Measurements from ENCODE around the gene XIRP2. TPM values are rescaled to one million over a fixed set of nuclear protein-coding genes. Genes with fewer than 3 reads are reported as not detected.

Gene XIRP2
- total and polyA plus RNA-seq, 3 experiments from 2014 or later: not detected

GRCh38 chr2:167289651-167290410, 401.6 kb downstream of the XIRP2 start:
- CTCF ChIA-PET: no interaction called here
- H3K36me3 Mint-ChIP-seq: no peaks in the 10 kb centered on the region
- peaks cover 6% of the 10 kb centered on the region for H3K27me3 ChIP-seq (ENCODE audit: insufficient read depth, low read length, poor library complexity, severe bottlenecking)

DNA sequence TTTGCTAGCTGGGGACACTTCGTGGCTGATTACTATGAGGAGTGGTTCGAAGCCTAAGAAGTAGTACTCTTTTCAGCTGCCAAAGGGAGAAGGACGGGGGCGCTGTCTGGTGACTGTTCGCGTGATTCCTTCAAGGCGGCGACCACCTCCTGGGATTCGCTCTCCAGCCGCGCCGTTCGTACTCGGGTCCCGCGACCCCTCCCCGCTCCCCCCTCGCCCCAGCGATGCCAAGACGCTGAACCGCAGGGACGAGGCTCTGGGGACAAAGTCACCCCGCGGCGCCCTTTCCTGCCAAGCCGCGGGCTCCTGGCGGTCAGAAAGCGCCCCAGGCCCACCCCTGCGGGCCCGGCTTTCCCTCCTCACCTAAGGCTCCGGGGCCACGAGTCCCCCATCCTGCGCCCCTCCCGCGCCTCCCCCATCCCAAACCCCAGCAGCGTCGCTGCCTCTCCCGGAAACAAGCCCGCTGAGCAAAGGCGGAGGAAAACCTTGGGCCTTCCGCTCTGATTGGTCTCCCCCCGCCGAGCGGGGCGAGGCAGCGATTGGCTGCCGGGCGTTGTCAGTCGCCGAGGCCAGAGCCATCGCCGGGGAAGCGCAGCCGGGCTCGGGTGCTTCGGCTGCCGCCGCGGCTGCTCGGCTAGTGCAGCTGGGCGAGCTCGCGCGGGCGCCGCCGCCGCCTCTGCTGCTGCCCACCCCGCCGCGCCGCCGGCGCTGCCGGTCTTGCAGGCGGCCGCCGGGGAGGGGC, 404.3 kb downstream of the XIRP2 start, which contains the start of gene B3GALT1:
B3GALT1 (plus strand) TSS at position 572 of the 742 bp plus-strand sequence.
- Histone ChIP-seq H3K36me3 (ENCODE audit: insufficient read depth, low read length) (no peaks in the 10 kb centered on the region), H3K27ac (ENCODE audit: low read depth, low read length) (no peak within 1 kb of the TSS), H3K9me3 (ENCODE audit: low read length) (no peaks in the 10 kb centered on the region), H3K4me1 (ENCODE audit: insufficient read depth, low read length) (peaks cover 8% of the 10 kb centered on the region), H3K27me3 (ENCODE audit: insufficient read depth, low read length, poor library complexity, severe bottlenecking) (peaks cover 10% of the 10 kb centered on the region), H3K4me3 (ENCODE audit: low read length) (no peak within 1 kb of the TSS)
- ChIA-PET POLR2A (no interaction called here), CTCF (no interaction called here)
- H3K27ac Mint-ChIP-seq: peak within 1 kb of the TSS in 1 of 8 donors; percentile 58
- peaks cover 7 to 52% of the 10 kb centered on the region in 2 donors for H3K27me3 Mint-ChIP-seq
- no peaks in the 10 kb centered on the region for H3K36me3 Mint-ChIP-seq
- H3K9me3 Mint-ChIP-seq: peaks cover 0 to 7% (median 2%) of the 10 kb centered on the region in 5 donors
- H3K4me1 Mint-ChIP-seq: peaks cover 14 to 21% (median 15%) of the 10 kb centered on the region in 3 donors
- peak in 3 of 5 donors; percentile 2 to 55 (median 24) for DNase-seq
- H3K4me3 Mint-ChIP-seq: peak within 1 kb of the TSS; percentile 10 to 86 (median 76)

More at GRCh38 chr2:167289651-167290410, 401.6 kb downstream of the XIRP2 start:
- peaks cover 12 to 21% (median 14%) of the 10 kb centered on the region in 3 donors for H3K4me1 Mint-ChIP-seq
- Histone ChIP-seq H3K36me3 (ENCODE audit: insufficient read depth, low read length) (no peaks in the 10 kb centered on the region), H3K9me3 (ENCODE audit: low read length) (no peaks in the 10 kb centered on the region), H3K4me3 (ENCODE audit: low read length) (no peak overlapping the region), H3K4me1 (ENCODE audit: insufficient read depth, low read length) (peaks cover 8% of the 10 kb centered on the region), H3K27ac (ENCODE audit: low read depth, low read length) (no peak overlapping the region)
- POLR2A ChIA-PET: no interaction called here
- H3K4me3 Mint-ChIP-seq: no peak overlapping the region
- no peak overlapping the region for H3K27ac Mint-ChIP-seq
- H3K27me3 Mint-ChIP-seq: peaks cover 7 to 38% of the 10 kb centered on the region in 2 donors
- DNase-seq: no peak
- peaks cover 0 to 5% (median 2%) of the 10 kb centered on the region in 5 donors for H3K9me3 Mint-ChIP-seq

- Mint-ChIP-seq H3K36me3 (no peaks in the 10 kb centered on the region), H3K27me3 (peaks cover 7 to 56% of the 10 kb centered on the region in 2 donors), H3K4me3 (peak overlapping the region in 6 of 7 donors; percentile 66 to 81 (median 78)), H3K4me1 (peaks cover 14 to 21% (median 15%) of the 10 kb centered on the region in 3 donors), H3K9me3 (peaks cover 0 to 7% (median 2%) of the 10 kb centered on the region in 5 donors), H3K27ac (peak overlapping the region in 1 of 8 donors; percentile 58)
- H3K4me1 ChIP-seq (ENCODE audit: insufficient read depth, low read length): peaks cover 8% of the 10 kb centered on the region
- no peak overlapping the region for H3K4me3 ChIP-seq (ENCODE audit: low read length)
- H3K9me3 ChIP-seq (ENCODE audit: low read length): no peaks in the 10 kb centered on the region
- POLR2A ChIA-PET: no interaction called here
- H3K27me3 ChIP-seq (ENCODE audit: insufficient read depth, low read length, poor library complexity, severe bottlenecking): peaks cover 10% of the 10 kb centered on the region
- H3K36me3 ChIP-seq (ENCODE audit: insufficient read depth, low read length): no peaks in the 10 kb centered on the region
- peak in 1 of 5 donors; percentile 2 for DNase-seq
- no peak overlapping the region for H3K27ac ChIP-seq (ENCODE audit: low read depth, low read length)
- CTCF ChIA-PET: no interaction called here
Measured at GRCh38 chr2:167293172-167293781, 405.0 kb downstream of the XIRP2 start.

- peak in 2 of 5 donors; percentile 1 to 38 for DNase-seq
- Mint-ChIP-seq H3K27me3 (peaks cover 7 to 56% of the 10 kb centered on the region in 2 donors), H3K27ac (no peak overlapping the region), H3K4me1 (peaks cover 14 to 21% (median 15%) of the 10 kb centered on the region in 3 donors), H3K36me3 (no peaks in the 10 kb centered on the region), H3K9me3 (peaks cover 0 to 7% (median 2%) of the 10 kb centered on the region in 5 donors), H3K4me3 (peak overlapping the region; percentile 13 to 86 (median 74))
- Histone ChIP-seq H3K27me3 (ENCODE audit: insufficient read depth, low read length, poor library complexity, severe bottlenecking) (peaks cover 10% of the 10 kb centered on the region), H3K4me1 (ENCODE audit: insufficient read depth, low read length) (peaks cover 8% of the 10 kb centered on the region), H3K9me3 (ENCODE audit: low read length) (no peaks in the 10 kb centered on the region), H3K27ac (ENCODE audit: low read depth, low read length) (no peak overlapping the region), H3K36me3 (ENCODE audit: insufficient read depth, low read length) (no peaks in the 10 kb centered on the region), H3K4me3 (ENCODE audit: low read length) (no peak overlapping the region)
- CTCF ChIA-PET: no interaction called here
- POLR2A ChIA-PET: no interaction called here
Measured at GRCh38 chr2:167293943-167294775, 405.9 kb downstream of the XIRP2 start.

DNA sequence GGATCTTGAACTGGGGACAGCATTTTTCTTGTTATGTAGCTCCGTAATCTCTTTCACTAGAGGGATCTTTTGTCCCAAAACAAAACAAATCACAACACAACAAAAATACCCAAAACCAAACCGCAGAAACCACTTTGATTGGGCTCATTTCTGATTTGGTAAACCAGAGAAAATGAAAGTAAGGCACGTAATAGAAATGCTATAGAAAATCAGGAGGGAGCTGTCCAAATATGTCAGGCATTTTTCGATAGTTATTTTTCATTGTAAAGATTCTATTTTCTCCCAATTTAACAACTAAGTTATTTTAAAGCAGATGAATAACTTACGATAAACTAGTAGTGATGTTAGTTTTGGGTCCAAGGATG, 406.5 kb downstream of the XIRP2 start:
- CTCF ChIA-PET: no interaction called here
- Histone ChIP-seq H3K4me3 (ENCODE audit: low read length) (no peak overlapping the region), H3K36me3 (ENCODE audit: insufficient read depth, low read length) (no peaks in the 10 kb centered on the region), H3K4me1 (ENCODE audit: insufficient read depth, low read length) (peaks cover 8% of the 10 kb centered on the region), H3K9me3 (ENCODE audit: low read length) (no peaks in the 10 kb centered on the region), H3K27me3 (ENCODE audit: insufficient read depth, low read length, poor library complexity, severe bottlenecking) (peaks cover 10% of the 10 kb centered on the region), H3K27ac (ENCODE audit: low read depth, low read length) (no peak overlapping the region)
- DNase-seq: no peak
- H3K4me1 Mint-ChIP-seq: peaks cover 14 to 21% (median 15%) of the 10 kb centered on the region in 3 donors
- no peaks in the 10 kb centered on the region for H3K36me3 Mint-ChIP-seq
- POLR2A ChIA-PET: no interaction called here
- H3K9me3 Mint-ChIP-seq: peaks cover 0 to 7% (median 2%) of the 10 kb centered on the region in 5 donors
- H3K27me3 Mint-ChIP-seq: peaks cover 7 to 54% of the 10 kb centered on the region in 2 donors
- H3K27ac Mint-ChIP-seq: no peak overlapping the region
- H3K4me3 Mint-ChIP-seq: peak overlapping the region; percentile 13 to 86 (median 74)

DNA sequence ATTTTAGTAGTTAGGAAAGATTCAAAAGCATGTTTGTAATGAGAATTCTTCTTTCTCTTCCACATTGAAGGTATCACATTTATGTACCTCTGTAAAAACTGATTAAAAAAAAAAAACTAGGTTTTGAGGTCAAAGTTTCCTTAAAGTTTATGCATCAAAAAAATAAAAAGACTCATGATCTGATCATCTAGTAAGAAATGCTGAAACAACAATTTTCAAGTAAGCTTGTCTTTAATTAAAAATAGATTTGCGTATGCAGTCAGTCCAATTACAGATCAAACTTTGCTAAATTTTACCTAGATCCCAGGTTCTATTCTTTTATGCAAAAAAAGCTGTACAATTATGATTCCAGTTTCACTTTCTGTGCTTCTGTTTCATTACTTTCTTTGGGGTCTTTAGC, 409.0 kb downstream of the XIRP2 start:
- CTCF ChIA-PET: no interaction called here
- Histone ChIP-seq H3K27me3 (ENCODE audit: insufficient read depth, low read length, poor library complexity, severe bottlenecking) (peaks cover 10% of the 10 kb centered on the region), H3K4me1 (ENCODE audit: insufficient read depth, low read length) (peaks cover 8% of the 10 kb centered on the region), H3K36me3 (ENCODE audit: insufficient read depth, low read length) (no peaks in the 10 kb centered on the region), H3K27ac (ENCODE audit: low read depth, low read length) (no peak overlapping the region), H3K9me3 (ENCODE audit: low read length) (no peaks in the 10 kb centered on the region), H3K4me3 (ENCODE audit: low read length) (no peak overlapping the region)
- peaks cover 11 to 15% (median 15%) of the 10 kb centered on the region in 3 donors for H3K4me1 Mint-ChIP-seq
- POLR2A ChIA-PET: no interaction called here
- peaks cover 6 to 30% of the 10 kb centered on the region in 2 donors for H3K27me3 Mint-ChIP-seq
- DNase-seq: no peak
- H3K9me3 Mint-ChIP-seq: peaks cover 0 to 7% (median 0%) of the 10 kb centered on the region in 5 donors
- H3K4me3 Mint-ChIP-seq: no peak overlapping the region
- no peak overlapping the region for H3K27ac Mint-ChIP-seq
- no peaks in the 10 kb centered on the region for H3K36me3 Mint-ChIP-seq

- H3K9me3 Mint-ChIP-seq: peaks cover 0 to 7% (median 0%) of the 10 kb centered on the region in 5 donors
- Histone ChIP-seq H3K36me3 (ENCODE audit: insufficient read depth, low read length) (no peaks in the 10 kb centered on the region), H3K4me3 (ENCODE audit: low read length) (no peak overlapping the region), H3K27me3 (ENCODE audit: insufficient read depth, low read length, poor library complexity, severe bottlenecking) (peaks cover 10% of the 10 kb centered on the region), H3K27ac (ENCODE audit: low read depth, low read length) (no peak overlapping the region), H3K4me1 (ENCODE audit: insufficient read depth, low read length) (peaks cover 8% of the 10 kb centered on the region), H3K9me3 (ENCODE audit: low read length) (no peaks in the 10 kb centered on the region)
- peaks cover 10 to 15% (median 14%) of the 10 kb centered on the region in 3 donors for H3K4me1 Mint-ChIP-seq
- peaks cover 6 to 28% of the 10 kb centered on the region in 2 donors for H3K27me3 Mint-ChIP-seq
- no peak overlapping the region for H3K4me3 Mint-ChIP-seq
- no peak overlapping the region for H3K27ac Mint-ChIP-seq
- ChIA-PET CTCF (no interaction called here), POLR2A (no interaction called here)
- H3K36me3 Mint-ChIP-seq: no peaks in the 10 kb centered on the region
- DNase-seq: no peak
Measured at GRCh38 chr2:167298017-167298416, 409.7 kb downstream of the XIRP2 start.

All from CD8-positive, alpha-beta memory T cell (primary cell).